Measurements from ENCODE around the gene TOR3A. TPM values are rescaled to one million over a fixed set of nuclear protein-coding genes. Genes with fewer than 3 reads are reported as not detected.

TOR3A gene
- total and polyA plus RNA-seq, 2 of the 13 experiments (the other 11 are each of a cell fraction or from before 2014, with no cell fraction given): 14.7 to 28.4 TPM

GRCh38 chr1:179104611-179105250 lies 22.9 kb downstream of the TOR3A start (continued):
- TF ChIP-seq RELA (CRISPR knock-in tag; IDR thresholded peaks at IDR 0.05) (no peak), ZNF766 (CRISPR knock-in tag; IDR thresholded peaks at IDR 0.05; ENCODE audit: borderline replicate concordance) (no peak), BCL6 (CRISPR knock-in tag; IDR thresholded peaks at IDR 0.05) (peak; percentile 77), MTERF4 (CRISPR knock-in tag; IDR thresholded peaks at IDR 0.05) (no peak), ZNF230 (CRISPR knock-in tag; IDR thresholded peaks at IDR 0.05) (no peak; the same call in 1 of the 2 replicates), GPBP1L1 (CRISPR knock-in tag; IDR thresholded peaks at IDR 0.05) (no peak), ZNF205 (CRISPR knock-in tag; IDR thresholded peaks at IDR 0.05) (0 out of 2 replicates have a peak, but pooled peaks have one; percentile 62), SIX4 (CRISPR knock-in tag; IDR thresholded peaks at IDR 0.05) (no peak), PITX1 (CRISPR knock-in tag; IDR thresholded peaks at IDR 0.05) (peak; percentile 90), RORA (CRISPR knock-in tag; IDR thresholded peaks at IDR 0.05) (no peak), HDAC1 (CRISPR knock-in tag; IDR thresholded peaks at IDR 0.05) (peak; percentile 93), E2F2 (CRISPR knock-in tag; IDR thresholded peaks at IDR 0.05; ENCODE audit: borderline replicate concordance) (no peak), MAFF (IDR thresholded peaks at IDR 0.05; ENCODE audit: low read depth, low read length) (0 out of 2 replicates have a peak, but pooled peaks have one; percentile 7), CCDC6 (CRISPR knock-in tag; IDR thresholded peaks at IDR 0.05) (no peak), GABPB1 (CRISPR knock-in tag; IDR thresholded peaks at IDR 0.05) (no peak; the same call in 1 of the 2 replicates), JDP2 (CRISPR knock-in tag; IDR thresholded peaks at IDR 0.05; ENCODE audit: borderline replicate concordance) (no peak), LRRFIP1 (CRISPR knock-in tag; conservative IDR thresholded peaks at IDR 0.05) (no peak), RFXANK (CRISPR knock-in tag; IDR thresholded peaks at IDR 0.05) (no peak), YEATS4 (CRISPR knock-in tag; IDR thresholded peaks at IDR 0.05; ENCODE audit: borderline replicate concordance) (peak; percentile 21; the same call in 1 of the 2 replicates), ZNF652 (CRISPR knock-in tag; IDR thresholded peaks at IDR 0.05; ENCODE audit: borderline replicate concordance, low read depth) (no peak; the same call in 1 of the 2 replicates), ZNF333 (CRISPR knock-in tag; IDR thresholded peaks at IDR 0.05; ENCODE audit: borderline replicate concordance) (no peak), TFDP1 (CRISPR knock-in tag; IDR thresholded peaks at IDR 0.05; ENCODE audit: borderline replicate concordance) (peak; percentile 45; the same call in 1 of the 2 replicates), MYC (CRISPR knock-in tag; IDR thresholded peaks at IDR 0.05; ENCODE audit: borderline replicate concordance) (no peak)

Measured in HepG2 (cell line).